GM10248 (cell line): ENCODE data around the gene KCNMA1.

Experiments
- CTCF ChIA-PET: fragments of 300-600 bp; sonication (Branson Sonifier 250); formaldehyde crosslinking; extraction: SDS; loops from one replicate; lab custom pipeline; 2021; ENCODE audit warnings: antibody characterized with exemption; lab: Yijun Ruan, JAX
- POLR2A ChIA-PET: fragments of 350-650 bp; sonication (Branson Sonifier 250); formaldehyde crosslinking; extraction: SDS; loops from one replicate; lab custom pipeline; 2020; ENCODE audit warnings: antibody characterized with exemption; lab: Yijun Ruan, JAX
- DNase-seq: peaks from one replicate; pipeline ENCODE4 v3.0.0; 2012; ENCODE audit errors: extremely low spot score
- TF ChIP-seq, protein P1 (sequence below): IDR thresholded peaks from 2 replicates; pipeline ENCODE4 v1.5.1; 2012; ENCODE audit warnings: mild to moderate bottlenecking, low read depth; ENCODE audit errors: extremely low read depth, missing control alignments, control extremely low read depth

Gene KCNMA1

DNA sequence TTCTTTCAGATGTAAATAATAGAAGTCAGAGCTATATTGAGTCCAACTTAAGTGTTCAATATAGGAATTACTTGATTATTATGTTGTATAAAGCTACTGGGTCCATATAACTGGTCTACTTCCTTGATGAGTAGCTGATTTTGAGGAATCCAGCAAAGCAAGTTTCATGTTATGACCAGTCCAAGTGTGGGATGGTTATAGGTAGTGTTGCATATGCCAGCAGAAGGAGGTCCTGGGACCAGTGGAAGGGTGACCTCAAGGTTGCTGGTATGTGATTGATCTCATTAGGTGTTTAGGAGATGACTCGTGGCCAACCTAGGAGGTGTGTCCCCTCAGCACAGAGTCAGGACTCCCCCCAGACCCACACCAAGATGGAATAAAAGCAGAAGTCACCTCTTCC, 551.5 kb downstream of the KCNMA1 start:
- no peak for DNase-seq
- TF ChIP-seq, protein P1, sequence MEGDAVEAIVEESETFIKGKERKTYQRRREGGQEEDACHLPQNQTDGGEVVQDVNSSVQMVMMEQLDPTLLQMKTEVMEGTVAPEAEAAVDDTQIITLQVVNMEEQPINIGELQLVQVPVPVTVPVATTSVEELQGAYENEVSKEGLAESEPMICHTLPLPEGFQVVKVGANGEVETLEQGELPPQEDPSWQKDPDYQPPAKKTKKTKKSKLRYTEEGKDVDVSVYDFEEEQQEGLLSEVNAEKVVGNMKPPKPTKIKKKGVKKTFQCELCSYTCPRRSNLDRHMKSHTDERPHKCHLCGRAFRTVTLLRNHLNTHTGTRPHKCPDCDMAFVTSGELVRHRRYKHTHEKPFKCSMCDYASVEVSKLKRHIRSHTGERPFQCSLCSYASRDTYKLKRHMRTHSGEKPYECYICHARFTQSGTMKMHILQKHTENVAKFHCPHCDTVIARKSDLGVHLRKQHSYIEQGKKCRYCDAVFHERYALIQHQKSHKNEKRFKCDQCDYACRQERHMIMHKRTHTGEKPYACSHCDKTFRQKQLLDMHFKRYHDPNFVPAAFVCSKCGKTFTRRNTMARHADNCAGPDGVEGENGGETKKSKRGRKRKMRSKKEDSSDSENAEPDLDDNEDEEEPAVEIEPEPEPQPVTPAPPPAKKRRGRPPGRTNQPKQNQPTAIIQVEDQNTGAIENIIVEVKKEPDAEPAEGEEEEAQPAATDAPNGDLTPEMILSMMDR = no peak
- ChIA-PET POLR2A (no interaction called here), CTCF (interaction anchor here (0.9 to 1.2 kb wide), 3 partner anchors 15 to 25 kb away, joined by 3 read pairs; no protein-coding TSS in a partner anchor)

GRCh38 chr10:77085344-77085743, 552.3 kb downstream of the KCNMA1 start:
- CTCF ChIA-PET = interaction anchor here (0.9 to 1.2 kb wide), 2 partner anchors 18 to 26 kb away, joined by 3 read pairs; no protein-coding TSS in a partner anchor
- no peak for DNase-seq
- POLR2A ChIA-PET = no interaction called here
- TF ChIP-seq, protein P1 = no peak

- ChIA-PET POLR2A (no interaction called here), CTCF (no interaction called here)
- no peak for DNase-seq
- TF ChIP-seq, protein P1 = no peak
These were observed 553.0 kb downstream of the KCNMA1 start for GRCh38 chr10:77084431-77085144.

DNA sequence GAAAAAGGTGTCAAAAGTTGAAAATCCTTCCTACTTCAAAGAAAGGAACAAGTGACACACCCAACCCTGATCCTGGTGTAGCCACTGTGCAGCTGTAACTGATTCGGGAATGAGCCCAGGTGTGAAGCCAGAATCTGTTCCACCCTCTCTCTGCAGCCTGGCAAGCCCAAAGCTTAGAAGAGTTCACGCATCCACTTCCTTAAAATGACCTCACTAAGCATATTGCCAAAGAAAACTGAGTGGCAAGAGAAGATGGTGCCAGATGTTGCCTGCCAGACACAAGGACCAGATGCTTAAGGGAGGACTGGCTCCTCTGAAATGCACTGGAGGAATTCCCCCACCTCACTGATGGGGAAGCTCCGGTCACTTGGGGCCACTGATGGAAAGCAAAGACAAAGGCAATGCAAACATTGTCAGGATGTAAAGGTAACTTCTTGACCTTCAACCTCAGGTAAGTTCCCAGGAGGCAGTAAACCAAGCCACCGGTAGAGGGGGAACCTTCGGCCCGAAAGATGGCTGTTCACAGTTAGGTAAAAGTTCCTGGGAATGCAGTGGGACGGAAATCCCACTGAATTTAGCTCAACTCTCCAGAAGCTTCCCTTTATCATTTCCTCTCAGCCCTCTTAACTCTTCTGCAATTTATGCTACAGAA, 554.9 kb downstream of the KCNMA1 start:
- ChIA-PET POLR2A (no interaction called here), CTCF (interaction anchor here (1.3 kb wide), 1 partner anchor 78 kb away, joined by 3 read pairs; no protein-coding TSS in a partner anchor)
- TF ChIP-seq, protein P1 = no peak
- DNase-seq = no peak

DNA sequence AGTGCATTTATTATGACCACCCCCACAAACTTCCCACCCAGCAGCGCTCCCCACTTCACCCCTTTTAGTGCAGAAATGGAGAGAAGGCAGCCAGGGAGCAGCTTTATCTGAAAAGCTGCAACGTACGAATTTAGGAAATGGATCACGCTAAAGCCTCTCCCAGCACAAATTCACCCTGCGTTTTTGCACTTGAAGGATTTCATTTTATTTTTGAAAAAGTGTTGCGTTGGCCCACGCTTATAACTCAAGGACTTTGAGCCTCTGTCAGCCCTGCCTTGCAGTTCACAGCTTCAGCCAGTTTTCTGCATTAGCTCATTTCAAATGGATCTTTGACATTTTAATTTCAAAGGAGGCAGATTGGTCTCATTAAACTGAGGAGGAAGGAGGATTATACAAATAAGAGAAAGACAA, 556.1 kb downstream of the KCNMA1 start:
- CTCF ChIA-PET = no interaction called here
- TF ChIP-seq, protein P1 = no peak
- POLR2A ChIA-PET = no interaction called here

DNA sequence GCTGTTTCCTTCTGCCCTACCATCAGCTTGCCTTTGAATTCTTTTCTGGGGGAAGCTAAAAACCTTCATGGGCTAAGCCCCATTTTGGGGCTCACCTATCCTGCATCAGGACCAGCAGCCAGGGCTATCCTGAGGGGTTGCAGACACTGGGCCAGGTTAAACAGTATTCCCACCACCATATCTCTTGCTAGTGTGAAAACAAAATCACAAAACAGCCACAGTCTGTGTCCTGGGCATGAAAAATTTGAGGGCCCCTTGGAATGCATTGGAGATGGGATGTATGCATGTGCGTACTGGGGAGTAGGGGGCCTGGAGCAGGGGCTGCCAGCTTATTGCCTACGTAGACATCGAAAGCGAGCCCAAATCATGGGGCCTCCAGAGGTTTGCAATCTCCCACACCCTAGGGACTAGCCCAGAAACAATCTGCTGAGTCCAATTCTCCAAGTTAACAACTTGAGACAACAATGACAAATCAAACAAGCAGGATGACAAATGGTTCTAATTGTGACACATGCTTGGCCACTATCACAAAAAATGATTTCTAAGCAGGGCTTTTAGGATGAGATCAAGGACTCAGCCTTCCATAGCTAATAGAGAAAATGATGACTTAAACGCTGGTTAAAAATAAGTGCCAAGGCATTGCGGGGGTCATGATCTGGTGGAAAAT, 557.1 kb downstream of the KCNMA1 start:
- no peak for DNase-seq
- POLR2A ChIA-PET = no interaction called here
- CTCF ChIA-PET = interaction anchor here (1.4 to 1.8 kb wide), 2 partner anchors 9 to 10 kb away, joined by 5 to 10 read pairs; no protein-coding TSS in a partner anchor
- TF ChIP-seq, protein P1 = no peak

More for the DNA sequence above, 556.1 kb downstream of the KCNMA1 start:
- DNase-seq = no peak
